ENCODE results near the gene HOXB13. TPM values are rescaled to one million over a fixed set of nuclear protein-coding genes. Genes with fewer than 3 reads are reported as not detected.

The HOXB13 gene
- total RNA-seq, 6 experiments from 2014 or later: not detected

- Histone ChIP-seq H3K36me3 (no peaks in the 10 kb centered on the region), H3K27me3 (peaks cover 12 to 80% of the 10 kb centered on the region in 2 donors), H3K4me3 (no peak overlapping the region), H3K27ac (no peak overlapping the region), H3K9me3 (no peaks in the 10 kb centered on the region), H3K4me1 (peaks cover 0 to 4% (median 0%) of the 10 kb centered on the region in 4 donors)
- no peak for ATAC-seq
- WGBS (ENCODE audit: insufficient coverage, low coverage, low lambda C conversion rate, missing lambda C conversion rate): 10% methylated on average over 11 of the region's 19 CpGs
- intact Hi-C loops (cut with DNase I): loop anchor here (10.0 kb wide), 1 partner anchor 55 kb away; no protein-coding TSS in a partner anchor
- no peak for DNase-seq
- TF ChIP-seq POLR2A (IDR thresholded peaks at IDR 0.05): no peak
- TF ChIP-seq, protein P1, sequence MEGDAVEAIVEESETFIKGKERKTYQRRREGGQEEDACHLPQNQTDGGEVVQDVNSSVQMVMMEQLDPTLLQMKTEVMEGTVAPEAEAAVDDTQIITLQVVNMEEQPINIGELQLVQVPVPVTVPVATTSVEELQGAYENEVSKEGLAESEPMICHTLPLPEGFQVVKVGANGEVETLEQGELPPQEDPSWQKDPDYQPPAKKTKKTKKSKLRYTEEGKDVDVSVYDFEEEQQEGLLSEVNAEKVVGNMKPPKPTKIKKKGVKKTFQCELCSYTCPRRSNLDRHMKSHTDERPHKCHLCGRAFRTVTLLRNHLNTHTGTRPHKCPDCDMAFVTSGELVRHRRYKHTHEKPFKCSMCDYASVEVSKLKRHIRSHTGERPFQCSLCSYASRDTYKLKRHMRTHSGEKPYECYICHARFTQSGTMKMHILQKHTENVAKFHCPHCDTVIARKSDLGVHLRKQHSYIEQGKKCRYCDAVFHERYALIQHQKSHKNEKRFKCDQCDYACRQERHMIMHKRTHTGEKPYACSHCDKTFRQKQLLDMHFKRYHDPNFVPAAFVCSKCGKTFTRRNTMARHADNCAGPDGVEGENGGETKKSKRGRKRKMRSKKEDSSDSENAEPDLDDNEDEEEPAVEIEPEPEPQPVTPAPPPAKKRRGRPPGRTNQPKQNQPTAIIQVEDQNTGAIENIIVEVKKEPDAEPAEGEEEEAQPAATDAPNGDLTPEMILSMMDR (IDR thresholded peaks at IDR 0.05): no peak
These were observed 1.0 kb upstream of the HOXB13 start for GRCh38 chr17:48729335-48730239.

DNA sequence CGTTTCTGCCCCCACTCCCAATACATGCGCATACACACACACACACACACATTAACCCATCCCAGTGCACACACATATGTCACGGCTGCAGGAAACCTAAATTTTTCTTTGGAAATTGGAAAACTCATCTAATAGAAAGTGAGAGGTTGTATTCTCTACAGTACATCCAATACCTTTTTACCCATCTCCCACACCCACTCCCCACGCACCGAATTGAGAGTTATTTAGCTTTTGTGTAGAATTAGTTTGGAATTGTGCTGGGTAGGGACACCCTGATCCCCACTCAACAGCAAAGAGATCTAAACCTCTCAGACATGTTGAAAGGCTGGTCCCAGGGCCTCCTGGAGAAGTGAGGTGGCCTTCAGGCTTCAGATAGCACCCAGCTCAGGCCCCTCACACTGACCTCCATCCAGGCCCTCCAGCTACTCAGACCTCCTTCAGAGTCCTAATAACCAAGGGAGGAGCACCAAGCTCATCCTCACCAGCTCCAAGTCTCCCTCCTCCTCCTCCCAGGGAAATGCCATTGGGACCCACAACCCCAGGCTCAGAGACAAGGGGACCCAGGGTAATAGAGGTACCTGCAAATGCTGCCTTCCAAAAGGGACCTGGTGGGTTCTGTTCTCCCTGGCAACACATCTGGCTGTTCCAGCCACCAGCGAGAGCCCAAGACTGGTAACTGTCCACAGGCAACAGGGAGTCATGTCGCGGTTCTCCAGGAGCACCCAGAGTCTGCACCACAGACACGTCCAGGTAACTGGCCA lies 955 bp downstream of the HOXB13 start:
- no peaks in the 10 kb centered on the region for H3K9me3 ChIP-seq
- H3K36me3 ChIP-seq: no peaks in the 10 kb centered on the region
- peaks cover 0 to 9% (median 0%) of the 10 kb centered on the region in 4 donors for H3K4me1 ChIP-seq
- 30% methylated on average over 7 of the region's 9 CpGs for WGBS (ENCODE audit: insufficient coverage, low coverage, low lambda C conversion rate, missing lambda C conversion rate)
- no peak overlapping the region for H3K27ac ChIP-seq
- H3K4me3 ChIP-seq: no peak overlapping the region
- no peak for ATAC-seq
- peaks cover 9 to 78% of the 10 kb centered on the region in 2 donors for H3K27me3 ChIP-seq
- intact Hi-C loops (cut with DNase I): loop anchor here in 1 of 2 donors (10.0 kb wide), 1 partner anchor 57 kb away; no protein-coding TSS in a partner anchor
- no peak for DNase-seq
- TF ChIP-seq POLR2A (IDR thresholded peaks at IDR 0.05): no peak
- TF ChIP-seq, protein P1 (IDR thresholded peaks at IDR 0.05): no peak

- Histone ChIP-seq H3K9me3 (no peaks in the 10 kb centered on the region), H3K4me3 (no peak overlapping the region), H3K36me3 (no peaks in the 10 kb centered on the region), H3K4me1 (peaks cover 0 to 9% (median 0%) of the 10 kb centered on the region in 4 donors), H3K27me3 (peaks cover 16 to 77% of the 10 kb centered on the region in 2 donors), H3K27ac (no peak overlapping the region)
- ATAC-seq: no peak
- TF ChIP-seq, protein P1 (IDR thresholded peaks at IDR 0.05): no peak
- no peak for TF ChIP-seq POLR2A (IDR thresholded peaks at IDR 0.05)
- WGBS (ENCODE audit: insufficient coverage, low coverage, low lambda C conversion rate, missing lambda C conversion rate): 6% methylated on average over 16 of the region's 20 CpGs
- intact Hi-C loops (cut with DNase I): loop anchor here in 1 of 2 donors (10.0 kb wide), 1 partner anchor 58 kb away; no protein-coding TSS in a partner anchor
- no peak for DNase-seq
These were observed 1.6 kb downstream of the HOXB13 start for GRCh38 chr17:48726916-48727286.

- Histone ChIP-seq H3K27me3 (peaks cover 17 to 78% of the 10 kb centered on the region in 2 donors), H3K9me3 (no peaks in the 10 kb centered on the region), H3K4me3 (no peak overlapping the region), H3K36me3 (no peaks in the 10 kb centered on the region), H3K27ac (no peak overlapping the region), H3K4me1 (peaks cover 0 to 9% (median 0%) of the 10 kb centered on the region in 4 donors)
- intact Hi-C loops (cut with DNase I): loop anchor here in 1 of 2 donors (10.0 kb wide), 1 partner anchor 58 kb away; no protein-coding TSS in a partner anchor
- no peak for TF ChIP-seq POLR2A (IDR thresholded peaks at IDR 0.05)
- TF ChIP-seq, protein P1 (IDR thresholded peaks at IDR 0.05): no peak
- ATAC-seq (no peak), DNase-seq (no peak)
- 9% methylated on average over 20 of the region's 20 CpGs for WGBS (ENCODE audit: insufficient coverage, low coverage, low lambda C conversion rate, missing lambda C conversion rate)
These were observed 2.2 kb downstream of the HOXB13 start for GRCh38 chr17:48726114-48726915.

Data from right lobe of liver (tissue), 6 donors.